ENCODE results near the gene GMCL1. TPM values are rescaled to one million over a fixed set of nuclear protein-coding genes. Genes with fewer than 3 reads are reported as not detected.

The GMCL1 gene
- total and polyA plus RNA-seq, 2 of the 13 experiments (the other 11 are each of a cell fraction or from before 2014, with no cell fraction given) = 18.7 to 24.0 TPM

DNA sequence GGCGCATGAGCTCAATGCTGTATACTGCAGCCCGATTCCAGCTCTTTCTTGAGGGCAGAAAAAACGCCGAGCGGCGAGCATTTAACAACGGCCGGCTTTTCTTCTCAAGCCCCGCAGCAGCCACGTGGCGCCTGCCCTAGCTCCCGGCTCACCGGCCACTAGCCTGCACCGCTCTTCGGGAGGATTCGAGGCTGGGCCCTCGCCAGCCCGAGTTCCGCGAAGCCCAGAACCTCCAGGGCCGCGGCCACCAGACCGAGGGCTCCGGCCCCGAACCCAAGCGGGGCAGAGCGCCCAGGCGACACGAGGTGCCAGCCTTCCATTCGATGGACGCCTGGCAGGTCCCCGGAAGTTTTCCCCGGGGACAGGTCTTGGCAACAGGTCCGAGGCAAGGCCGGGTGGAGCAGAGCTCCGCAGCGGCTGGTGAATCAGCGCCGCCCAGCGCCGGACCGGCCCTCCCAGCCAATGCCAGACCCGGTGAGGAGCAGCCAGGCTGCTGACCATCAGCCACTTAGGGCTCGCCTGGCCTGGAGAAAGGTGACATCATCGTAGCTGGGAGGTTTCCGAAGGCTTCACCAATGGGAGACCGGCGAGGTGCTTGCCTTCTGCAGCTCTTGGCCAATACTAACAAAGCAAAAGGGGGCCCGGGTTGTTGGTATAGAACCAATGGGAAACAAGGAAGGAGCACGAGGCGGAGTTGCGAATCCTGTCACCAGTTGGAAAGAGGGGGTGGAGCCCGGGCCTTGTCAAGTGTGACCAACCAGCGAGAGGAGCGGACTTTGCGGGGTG lies 84.9 kb downstream of the GMCL1 start (continued):
- TF ChIP-seq NFKB2 (CRISPR knock-in tag; IDR thresholded peaks at IDR 0.05; ENCODE audit: borderline replicate concordance) (peak; percentile 90; the same call in 1 of the 2 replicates), ZFP82 (CRISPR knock-in tag; IDR thresholded peaks at IDR 0.05; ENCODE audit: borderline replicate concordance) (no peak; the same call in 1 of the 2 replicates), POLR2G (IDR thresholded peaks at IDR 0.05; ENCODE audit: low read depth, low read length) (peak; percentile 88), HOXD1 (CRISPR knock-in tag; IDR thresholded peaks at IDR 0.05) (0 out of 2 replicates have a peak, but pooled peaks have one; percentile 24), ZSCAN12 (CRISPR knock-in tag; IDR thresholded peaks at IDR 0.05) (0 out of 2 replicates have a peak, but pooled peaks have one; percentile 31), TEAD3 (CRISPR knock-in tag; optimal IDR thresholded peaks at IDR 0.05; ENCODE audit: borderline replicate concordance) (peak; percentile 44), DR1 (CRISPR knock-in tag; IDR thresholded peaks at IDR 0.05) (no peak), SIN3B (IDR thresholded peaks at IDR 0.05; ENCODE audit: low read length) (no peak; the same call in 1 of the 2 replicates), ZNF773 (CRISPR knock-in tag; IDR thresholded peaks at IDR 0.05; ENCODE audit: borderline replicate concordance) (peak; percentile 57; the same call in 1 of the 2 replicates), ZNF543 (CRISPR knock-in tag; IDR thresholded peaks at IDR 0.05) (peak; percentile 93), NFRKB (IDR thresholded peaks at IDR 0.05) (no peak), ETV5 (CRISPR knock-in tag; IDR thresholded peaks at IDR 0.05; ENCODE audit: borderline replicate concordance) (peak; percentile 92), ASH2L (IDR thresholded peaks at IDR 0.05; ENCODE audit: insufficient read length, low read depth, low read length) (peak; percentile 84), ZNF891 (CRISPR knock-in tag; IDR thresholded peaks at IDR 0.05) (peak; percentile 91), ZNF746 (CRISPR knock-in tag; IDR thresholded peaks at IDR 0.05) (peak; percentile 90), KAT2B (IDR thresholded peaks at IDR 0.05; ENCODE audit: borderline replicate concordance, low read depth, low read length) (no peak)
- TF ChIP-seq, protein P1, sequence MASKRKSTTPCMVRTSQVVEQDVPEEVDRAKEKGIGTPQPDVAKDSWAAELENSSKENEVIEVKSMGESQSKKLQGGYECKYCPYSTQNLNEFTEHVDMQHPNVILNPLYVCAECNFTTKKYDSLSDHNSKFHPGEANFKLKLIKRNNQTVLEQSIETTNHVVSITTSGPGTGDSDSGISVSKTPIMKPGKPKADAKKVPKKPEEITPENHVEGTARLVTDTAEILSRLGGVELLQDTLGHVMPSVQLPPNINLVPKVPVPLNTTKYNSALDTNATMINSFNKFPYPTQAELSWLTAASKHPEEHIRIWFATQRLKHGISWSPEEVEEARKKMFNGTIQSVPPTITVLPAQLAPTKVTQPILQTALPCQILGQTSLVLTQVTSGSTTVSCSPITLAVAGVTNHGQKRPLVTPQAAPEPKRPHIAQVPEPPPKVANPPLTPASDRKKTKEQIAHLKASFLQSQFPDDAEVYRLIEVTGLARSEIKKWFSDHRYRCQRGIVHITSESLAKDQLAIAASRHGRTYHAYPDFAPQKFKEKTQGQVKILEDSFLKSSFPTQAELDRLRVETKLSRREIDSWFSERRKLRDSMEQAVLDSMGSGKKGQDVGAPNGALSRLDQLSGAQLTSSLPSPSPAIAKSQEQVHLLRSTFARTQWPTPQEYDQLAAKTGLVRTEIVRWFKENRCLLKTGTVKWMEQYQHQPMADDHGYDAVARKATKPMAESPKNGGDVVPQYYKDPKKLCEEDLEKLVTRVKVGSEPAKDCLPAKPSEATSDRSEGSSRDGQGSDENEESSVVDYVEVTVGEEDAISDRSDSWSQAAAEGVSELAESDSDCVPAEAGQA (IDR thresholded peaks at IDR 0.05; ENCODE audit: low read depth) = peak; percentile 73; the same call in 1 of the 2 replicates
- TF ChIP-seq, protein P1 (CRISPR knock-in tag; IDR thresholded peaks at IDR 0.05; ENCODE audit: borderline replicate concordance) = peak; percentile 66; the same call in 1 of the 2 replicates
- TF ChIP-seq, protein P2, sequence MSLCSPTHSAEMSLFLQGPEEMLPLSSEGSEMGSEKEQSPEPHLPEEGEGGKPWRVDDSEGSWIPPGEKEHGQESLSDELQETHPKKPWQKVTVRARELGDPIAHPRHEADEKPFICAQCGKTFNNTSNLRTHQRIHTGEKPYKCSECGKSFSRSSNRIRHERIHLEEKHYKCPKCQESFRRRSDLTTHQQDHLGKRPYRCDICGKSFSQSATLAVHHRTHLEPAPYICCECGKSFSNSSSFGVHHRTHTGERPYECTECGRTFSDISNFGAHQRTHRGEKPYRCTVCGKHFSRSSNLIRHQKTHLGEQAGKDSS (CRISPR knock-in tag; IDR thresholded peaks at IDR 0.05; ENCODE audit: borderline replicate concordance, low read depth) = no peak; the same call in 1 of the 2 replicates
- TF ChIP-seq, protein P3, sequence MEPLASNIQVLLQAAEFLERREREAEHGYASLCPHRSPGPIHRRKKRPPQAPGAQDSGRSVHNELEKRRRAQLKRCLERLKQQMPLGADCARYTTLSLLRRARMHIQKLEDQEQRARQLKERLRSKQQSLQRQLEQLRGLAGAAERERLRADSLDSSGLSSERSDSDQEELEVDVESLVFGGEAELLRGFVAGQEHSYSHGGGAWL (CRISPR knock-in tag; IDR thresholded peaks at IDR 0.05) = peak; percentile 99
- TF ChIP-seq, protein P4, sequence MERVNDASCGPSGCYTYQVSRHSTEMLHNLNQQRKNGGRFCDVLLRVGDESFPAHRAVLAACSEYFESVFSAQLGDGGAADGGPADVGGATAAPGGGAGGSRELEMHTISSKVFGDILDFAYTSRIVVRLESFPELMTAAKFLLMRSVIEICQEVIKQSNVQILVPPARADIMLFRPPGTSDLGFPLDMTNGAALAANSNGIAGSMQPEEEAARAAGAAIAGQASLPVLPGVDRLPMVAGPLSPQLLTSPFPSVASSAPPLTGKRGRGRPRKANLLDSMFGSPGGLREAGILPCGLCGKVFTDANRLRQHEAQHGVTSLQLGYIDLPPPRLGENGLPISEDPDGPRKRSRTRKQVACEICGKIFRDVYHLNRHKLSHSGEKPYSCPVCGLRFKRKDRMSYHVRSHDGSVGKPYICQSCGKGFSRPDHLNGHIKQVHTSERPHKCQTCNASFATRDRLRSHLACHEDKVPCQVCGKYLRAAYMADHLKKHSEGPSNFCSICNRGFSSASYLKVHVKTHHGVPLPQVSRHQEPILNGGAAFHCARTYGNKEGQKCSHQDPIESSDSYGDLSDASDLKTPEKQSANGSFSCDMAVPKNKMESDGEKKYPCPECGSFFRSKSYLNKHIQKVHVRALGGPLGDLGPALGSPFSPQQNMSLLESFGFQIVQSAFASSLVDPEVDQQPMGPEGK (CRISPR knock-in tag; IDR thresholded peaks at IDR 0.05) = no peak
